HG02981 (cell line): ENCODE measurements around the gene ACAA1.
A peak's percentile ranks its signal among the peaks of the same experiment; 100 is the strongest.
"Not testable (repeated sequence)": the region's sequence is repeated elsewhere in the genome, so short reads cannot be mapped to it uniquely, and the experiment has no call there.

ENCODE experiments used
- ATAC-seq: cut with Tn5 transposase; IDR thresholded peaks from one replicate; pipeline ENCODE4 v1.9.1; 2021; ENCODE audit warnings: mild to moderate bottlenecking, moderate library complexity; ENCODE audit not compliant: unreplicated experiment

ACAA1 gene

GRCh38 chr3:38136777-38137614 is at the start of gene ACAA1:
ACAA1 (minus strand) TSS chr3:38137127; CDS start chr3:38137035, 92 bp downstream.
- ATAC-seq = peak; percentile 92

- ATAC-seq = no peak
Observed at GRCh38 chr3:38177181-38177580, 40.3 kb upstream of the ACAA1 start.

GRCh38 chr3:38173834-38174418 is 37.0 kb upstream of the ACAA1 start:
- ATAC-seq = peak; percentile 48

- no peak for ATAC-seq
Observed at GRCh38 chr3:38171622-38172021, 34.7 kb upstream of the ACAA1 start.

- ATAC-seq = no peak
Observed at GRCh38 chr3:38170722-38171121, 33.8 kb upstream of the ACAA1 start.

GRCh38 chr3:38169027-38169317 is 32.0 kb upstream of the ACAA1 start:
- no peak for ATAC-seq

GRCh38 chr3:38168151-38169026 is 31.5 kb upstream of the ACAA1 start:
- no peak for ATAC-seq

GRCh38 chr3:38167591-38167990 is 30.7 kb upstream of the ACAA1 start:
- no peak for ATAC-seq

GRCh38 chr3:38165722-38166387 is 28.9 kb upstream of the ACAA1 start:
- no peak for ATAC-seq

GRCh38 chr3:38164952-38165721 is 28.2 kb upstream of the ACAA1 start, which contains the start of gene OXSR1:
OXSR1 (plus strand) TSS chr3:38165537; CDS start chr3:38165877, 340 bp downstream.
- peak; percentile 91 for ATAC-seq

GRCh38 chr3:38164643-38164951 is 27.7 kb upstream of the ACAA1 start:
- ATAC-seq = peak; percentile 18

GRCh38 chr3:38163841-38164642 is 27.1 kb upstream of the ACAA1 start:
- no peak for ATAC-seq

- no peak for ATAC-seq
Observed at GRCh38 chr3:38163117-38163840, 26.4 kb upstream of the ACAA1 start.

- ATAC-seq = not testable (repeated sequence)
Observed at GRCh38 chr3:38160704-38161103, 23.8 kb upstream of the ACAA1 start.

- no peak for ATAC-seq
Observed at GRCh38 chr3:38158472-38158871, 21.5 kb upstream of the ACAA1 start.

GRCh38 chr3:38157595-38157994 is 20.7 kb upstream of the ACAA1 start:
- ATAC-seq = no peak

- no peak for ATAC-seq
Observed at GRCh38 chr3:38157117-38157516, 20.2 kb upstream of the ACAA1 start.

- no peak for ATAC-seq
Observed at GRCh38 chr3:38155825-38156224, 18.9 kb upstream of the ACAA1 start.
